Caco-2 (cell line): ENCODE results near the gene MREG. TPM values are rescaled to one million over a fixed set of nuclear protein-coding genes. Genes with fewer than 3 reads are reported as not detected.

Source experiments
- BruUV-seq: library from RNA; stranded (reverse); fragments of 400-500 nt; replicated peaks from 2 replicates; lab custom pipeline; 2021; lab: Mats Ljungman, UMichigan
- CTCF ChIA-PET: fragments of 300-600 bp; sonication (Branson Sonifier 250); formaldehyde crosslinking; loops from one replicate; lab custom pipeline; 2022; ENCODE audit warnings: antibody characterized with exemption; lab: Charles Lee
- POLR2A ChIA-PET: fragments of 300-600 bp; sonication (Branson Sonifier 250); formaldehyde crosslinking; loops from one replicate; lab custom pipeline; 2022; ENCODE audit warnings: antibody characterized with exemption; lab: Charles Lee
- DNase-seq, 2 experiments: peaks; one replicate each; pipeline versions ENCODE4 v3.0.0 to v3.0.0-alpha.2; 2020 to 2022
- H3K27me3 ChIP-seq: replicated peaks from 2 replicates; pipeline ENCODE4 v1.6.0; 2011; ENCODE audit warnings: low read length; ENCODE audit not compliant: control insufficient read depth, insufficient read depth
- H3K36me3 ChIP-seq: 2 replicates; pipeline ENCODE4 v1.5.1; 2011; ENCODE audit warnings: low read length; ENCODE audit not compliant: control insufficient read depth, insufficient read depth
- H3K4me1 ChIP-seq: fragments of 250-450 bp; sonication (Bioruptor Pico); 2 replicates; pipeline ENCODE4 v1.5.1; 2020; ENCODE audit warnings: mild to moderate bottlenecking
- H3K4me3 ChIP-seq: 2 replicates; pipeline ENCODE4 v1.5.1; 2011; ENCODE audit warnings: low read depth, mild to moderate bottlenecking, control low read depth, low read length
- H3K9me3 ChIP-seq: fragments of 250-450 bp; sonication (Bioruptor Pico); 2 replicates; pipeline ENCODE4 v1.5.1; 2020; ENCODE audit warnings: mild to moderate bottlenecking, moderate library complexity
- H3K27ac Mint-ChIP-seq: one replicate; pipeline ENCODE4 v1.8.0; 2022; ENCODE audit warnings: mixed read lengths; ENCODE audit not compliant: unreplicated experiment
- H3K27me3 Mint-ChIP-seq: one replicate; pipeline ENCODE4 v1.8.0; 2022; ENCODE audit warnings: mixed read lengths; ENCODE audit not compliant: insufficient read depth, unreplicated experiment
- H3K36me3 Mint-ChIP-seq: one replicate; pipeline ENCODE4 v1.8.0; 2022; ENCODE audit warnings: mild to moderate bottlenecking, mixed read lengths; ENCODE audit not compliant: insufficient read depth, unreplicated experiment
- H3K4me1 Mint-ChIP-seq: one replicate; pipeline ENCODE4 v1.8.0; 2022; ENCODE audit warnings: low read depth, mixed read lengths; ENCODE audit not compliant: unreplicated experiment
- H3K4me3 Mint-ChIP-seq: one replicate; pipeline ENCODE4 v1.8.0; 2022; ENCODE audit warnings: mild to moderate bottlenecking, moderate library complexity, mixed read lengths; ENCODE audit not compliant: unreplicated experiment
- H3K9me3 Mint-ChIP-seq: one replicate; pipeline ENCODE4 v1.8.0; 2022; ENCODE audit warnings: mixed read lengths; ENCODE audit not compliant: unreplicated experiment
- intact Hi-C: fragments of 100-400 bp; cut with micrococcal nuclease; formaldehyde crosslinking; loops from one replicate; pipeline ENCODE4 v1.10.0; 2022; ENCODE audit not compliant: unreplicated experiment
- total RNA-seq: library from RNA; stranded (reverse); gene quantifications from 2 replicates; pipeline ENCODE4 v1.2.3, GENCODE V29; 2022
- TF ChIP-seq, protein P1 (sequence below), 2 experiments: fragments of 200-600 bp in 1 of 2; IDR thresholded peaks; 1 replicate in 1 of 2; 2 replicates in 1 of 2; pipeline versions ENCODE4 v1.5.1 to v1.8.0; 2011 to 2022; ENCODE audit warnings: antibody characterized with exemption in 1 of 2, control low read depth in 1 of 2, inconsistent platforms in 1 of 2, low read depth in 1 of 2, low read length in 1 of 2, mild to moderate bottlenecking in 1 of 2, moderate library complexity in 1 of 2; ENCODE audit not compliant: insufficient read depth in 1 of 2, severe bottlenecking in 1 of 2, unreplicated experiment in 1 of 2

Gene MREG
- total RNA-seq, 1 experiment from 2014 or later = 43.8 TPM

- Mint-ChIP-seq H3K4me1 (peaks cover 5% of the 10 kb centered on the region), H3K36me3 (no peaks in the 10 kb centered on the region), H3K9me3 (peaks cover 7% of the 10 kb centered on the region), H3K27ac (no peak overlapping the region), H3K4me3 (no peak overlapping the region), H3K27me3 (no peaks in the 10 kb centered on the region)
- intact Hi-C loops = no loop called here
- ChIA-PET POLR2A (no interaction called here), CTCF (no interaction called here)
- TF ChIP-seq, protein P1, sequence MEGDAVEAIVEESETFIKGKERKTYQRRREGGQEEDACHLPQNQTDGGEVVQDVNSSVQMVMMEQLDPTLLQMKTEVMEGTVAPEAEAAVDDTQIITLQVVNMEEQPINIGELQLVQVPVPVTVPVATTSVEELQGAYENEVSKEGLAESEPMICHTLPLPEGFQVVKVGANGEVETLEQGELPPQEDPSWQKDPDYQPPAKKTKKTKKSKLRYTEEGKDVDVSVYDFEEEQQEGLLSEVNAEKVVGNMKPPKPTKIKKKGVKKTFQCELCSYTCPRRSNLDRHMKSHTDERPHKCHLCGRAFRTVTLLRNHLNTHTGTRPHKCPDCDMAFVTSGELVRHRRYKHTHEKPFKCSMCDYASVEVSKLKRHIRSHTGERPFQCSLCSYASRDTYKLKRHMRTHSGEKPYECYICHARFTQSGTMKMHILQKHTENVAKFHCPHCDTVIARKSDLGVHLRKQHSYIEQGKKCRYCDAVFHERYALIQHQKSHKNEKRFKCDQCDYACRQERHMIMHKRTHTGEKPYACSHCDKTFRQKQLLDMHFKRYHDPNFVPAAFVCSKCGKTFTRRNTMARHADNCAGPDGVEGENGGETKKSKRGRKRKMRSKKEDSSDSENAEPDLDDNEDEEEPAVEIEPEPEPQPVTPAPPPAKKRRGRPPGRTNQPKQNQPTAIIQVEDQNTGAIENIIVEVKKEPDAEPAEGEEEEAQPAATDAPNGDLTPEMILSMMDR (IDR thresholded peaks at IDR 0.05; ENCODE audit: insufficient read depth in 1 of 2, low read depth in 1 of 2, low read length in 1 of 2, severe bottlenecking in 1 of 2, unreplicated experiment in 1 of 2) = no peak
- no peaks in the 10 kb centered on the region for H3K9me3 ChIP-seq
- no peaks in the 10 kb centered on the region for H3K36me3 ChIP-seq
- H3K27me3 ChIP-seq = no peaks in the 10 kb centered on the region
- H3K4me1 ChIP-seq = peaks cover 13% of the 10 kb centered on the region; the same call in 1 of the 2 replicates
- DNase-seq = no peak
- no TSS peak for BruUV-seq
- H3K4me3 ChIP-seq = no peak overlapping the region
Observed at GRCh38 chr2:215912299-215912842, 101.0 kb downstream of the MREG start.

- intact Hi-C loops = no loop called here
- POLR2A ChIA-PET = no interaction called here
- H3K4me3 Mint-ChIP-seq = no peak overlapping the region
Observed at GRCh38 chr2:215911301-215912085, 101.9 kb downstream of the MREG start.

DNA sequence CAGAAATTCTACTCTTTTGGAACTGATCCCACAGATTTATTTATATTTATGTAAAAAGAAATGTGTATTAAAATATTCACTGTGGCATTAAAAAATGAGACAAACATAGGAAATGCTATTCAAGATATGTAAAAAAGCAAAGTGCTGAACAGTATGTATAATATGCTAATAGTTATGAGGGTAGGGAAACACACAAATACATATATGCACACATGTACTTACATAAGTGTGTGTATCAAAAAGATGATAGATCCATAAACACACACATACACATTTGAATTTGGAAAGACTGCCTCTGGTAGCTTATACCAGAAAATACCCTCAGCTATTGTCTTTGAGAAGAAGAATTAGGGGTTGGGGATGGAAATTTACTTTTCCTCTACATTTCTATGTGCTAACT is 103.2 kb downstream of the MREG start:
- Histone ChIP-seq H3K9me3 (no peaks in the 10 kb centered on the region), H3K4me1 (peaks cover 13% of the 10 kb centered on the region; the same call in 1 of the 2 replicates), H3K27me3 (no peaks in the 10 kb centered on the region), H3K36me3 (no peaks in the 10 kb centered on the region), H3K4me3 (no peak overlapping the region)
- intact Hi-C loops = no loop called here
- TF ChIP-seq, protein P1 (IDR thresholded peaks at IDR 0.05; ENCODE audit: insufficient read depth in 1 of 2, low read depth in 1 of 2, low read length in 1 of 2, severe bottlenecking in 1 of 2, unreplicated experiment in 1 of 2) = no peak
- CTCF ChIA-PET = no interaction called here
- BruUV-seq = no TSS peak
- peaks cover 9% of the 10 kb centered on the region for H3K9me3 Mint-ChIP-seq
- H3K4me1 Mint-ChIP-seq = peaks cover 5% of the 10 kb centered on the region
- no peak overlapping the region for H3K27ac Mint-ChIP-seq
- no peak for DNase-seq
- POLR2A ChIA-PET = no interaction called here
- no peak overlapping the region for H3K4me3 Mint-ChIP-seq
- no peaks in the 10 kb centered on the region for H3K27me3 Mint-ChIP-seq
- no peaks in the 10 kb centered on the region for H3K36me3 Mint-ChIP-seq

More at GRCh38 chr2:215911301-215912085, 101.9 kb downstream of the MREG start:
- H3K4me1 ChIP-seq = peaks cover 13% of the 10 kb centered on the region; the same call in 1 of the 2 replicates
- peaks cover 9% of the 10 kb centered on the region for H3K9me3 Mint-ChIP-seq
- no peak for DNase-seq
- no peaks in the 10 kb centered on the region for H3K9me3 ChIP-seq
- CTCF ChIA-PET = interaction anchor here (0.6 kb wide), 1 partner anchor 1087 kb away, joined by 6 read pairs; no protein-coding TSS in a partner anchor
- H3K4me3 ChIP-seq = no peak overlapping the region
- no peaks in the 10 kb centered on the region for H3K36me3 ChIP-seq
- BruUV-seq = no TSS peak
- H3K36me3 Mint-ChIP-seq = no peaks in the 10 kb centered on the region
- H3K27me3 ChIP-seq = no peaks in the 10 kb centered on the region
- peaks cover 5% of the 10 kb centered on the region for H3K4me1 Mint-ChIP-seq
- no peak overlapping the region for H3K27ac Mint-ChIP-seq
- TF ChIP-seq, protein P1 (IDR thresholded peaks at IDR 0.05; ENCODE audit: insufficient read depth in 1 of 2, low read depth in 1 of 2, low read length in 1 of 2, severe bottlenecking in 1 of 2, unreplicated experiment in 1 of 2) = no peak
- H3K27me3 Mint-ChIP-seq = no peaks in the 10 kb centered on the region
